Coronary artery (tissue), 2 donors: Measurements from ENCODE around the gene PIP4K2B.

ENCODE experiments used
- DNase-seq: peaks from one replicate; pipeline ENCODE4 v3.0.0-alpha.2; 2017; ENCODE audit warnings: low spot score
- H3K27ac ChIP-seq, 2 donors: fragments of 200-600 bp; sonication (generic); one replicate each; pipeline ENCODE4 v1.5.1; 2016 to 2019
- H3K4me3 ChIP-seq: fragments of 200-600 bp; sonication (generic); 2 replicates; pipeline ENCODE4 v1.5.1; 2016; ENCODE audit warnings: mild to moderate bottlenecking, moderate library complexity
- CTCF ChIP-seq: fragments of 200-600 bp; sonication (generic); IDR thresholded peaks from one replicate; pipeline ENCODE4 v1.5.1; 2019; ENCODE audit warnings: antibody characterized with exemption

The PIP4K2B gene

GRCh38 chr17:38732376-38733281 is 66.7 kb downstream of the PIP4K2B start:
- H3K4me3 ChIP-seq: no peak overlapping the region
- DNase-seq: no peak
- H3K27ac ChIP-seq: peak overlapping the region in 1 of 2 donors; percentile 91
- no peak for TF ChIP-seq CTCF

GRCh38 chr17:38731526-38732294 is 67.6 kb downstream of the PIP4K2B start:
- peak overlapping the region; percentile 61 to 91 for H3K27ac ChIP-seq
- no peak for TF ChIP-seq CTCF
- peak overlapping the region; percentile 85 for H3K4me3 ChIP-seq
- DNase-seq: no peak

GRCh38 chr17:38730526-38731379 is 68.6 kb downstream of the PIP4K2B start:
- peak overlapping the region; percentile 61 to 91 for H3K27ac ChIP-seq
- H3K4me3 ChIP-seq: peak overlapping the region; percentile 85
- DNase-seq: peak; percentile 86
- TF ChIP-seq CTCF: no peak

GRCh38 chr17:38729886-38730525 is 69.3 kb downstream of the PIP4K2B start, which contains the start of gene CISD3:
Gene CISD3 (plus strand): TSS chr17:38730341. CDS start chr17:38730359, 18 bp downstream.
- H3K4me3 ChIP-seq: peak within 1 kb of the TSS; percentile 85
- DNase-seq: peak; percentile 86
- peak; percentile 79 for TF ChIP-seq CTCF
- H3K27ac ChIP-seq: peak within 1 kb of the TSS; percentile 85 to 91

GRCh38 chr17:38729368-38729885 is 69.9 kb downstream of the PIP4K2B start:
- TF ChIP-seq CTCF: no peak
- H3K27ac ChIP-seq: peak overlapping the region; percentile 85 to 91
- H3K4me3 ChIP-seq: peak overlapping the region; percentile 85
- no peak for DNase-seq

- Histone ChIP-seq H3K4me3 (no peak overlapping the region), H3K27ac (peak overlapping the region in 1 of 2 donors; percentile 4)
- no peak for TF ChIP-seq CTCF
- no peak for DNase-seq
These were observed 71.0 kb downstream of the PIP4K2B start for GRCh38 chr17:38728290-38728831.
